ENCODE results near the gene BTBD6.
"Not testable (repeated sequence)": the region's sequence is repeated elsewhere in the genome, so short reads cannot be mapped to it uniquely, and the experiment has no call there.

Gene BTBD6

DNA sequence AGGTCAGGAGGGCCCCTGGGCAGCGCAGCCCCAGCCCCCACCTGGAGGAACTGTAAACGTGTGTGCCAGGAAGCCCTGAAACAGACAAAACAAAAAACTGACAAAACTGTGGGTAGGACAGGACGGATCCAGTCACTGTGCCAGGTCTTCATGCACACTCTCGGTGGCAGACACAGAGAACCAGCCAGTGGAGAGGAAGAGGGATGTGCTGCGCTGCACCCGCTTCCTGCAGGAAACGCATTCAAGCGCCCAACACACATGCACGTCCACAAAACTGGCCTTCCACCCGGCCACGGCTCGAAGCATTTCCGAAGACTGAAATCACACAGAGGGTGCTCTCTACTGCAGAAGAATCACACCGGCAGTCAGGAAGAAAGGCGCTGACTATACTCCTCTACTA is 35.6 kb downstream of the BTBD6 start:
- no peak for DNase-seq
- in situ Hi-C loops (cut with MboI; ENCODE audit: low pct_unique_long_range_greater_than_20kb, low sequenced_read_pairs): no loop called here

GRCh38 chr14:105285174-105285573 is 36.8 kb downstream of the BTBD6 start:
- DNase-seq: no peak
- in situ Hi-C loops (cut with MboI; ENCODE audit: low pct_unique_long_range_greater_than_20kb, low sequenced_read_pairs): no loop called here

GRCh38 chr14:105286759-105287144 is 38.4 kb downstream of the BTBD6 start:
- in situ Hi-C loops (cut with MboI; ENCODE audit: low pct_unique_long_range_greater_than_20kb, low sequenced_read_pairs): no loop called here

DNA sequence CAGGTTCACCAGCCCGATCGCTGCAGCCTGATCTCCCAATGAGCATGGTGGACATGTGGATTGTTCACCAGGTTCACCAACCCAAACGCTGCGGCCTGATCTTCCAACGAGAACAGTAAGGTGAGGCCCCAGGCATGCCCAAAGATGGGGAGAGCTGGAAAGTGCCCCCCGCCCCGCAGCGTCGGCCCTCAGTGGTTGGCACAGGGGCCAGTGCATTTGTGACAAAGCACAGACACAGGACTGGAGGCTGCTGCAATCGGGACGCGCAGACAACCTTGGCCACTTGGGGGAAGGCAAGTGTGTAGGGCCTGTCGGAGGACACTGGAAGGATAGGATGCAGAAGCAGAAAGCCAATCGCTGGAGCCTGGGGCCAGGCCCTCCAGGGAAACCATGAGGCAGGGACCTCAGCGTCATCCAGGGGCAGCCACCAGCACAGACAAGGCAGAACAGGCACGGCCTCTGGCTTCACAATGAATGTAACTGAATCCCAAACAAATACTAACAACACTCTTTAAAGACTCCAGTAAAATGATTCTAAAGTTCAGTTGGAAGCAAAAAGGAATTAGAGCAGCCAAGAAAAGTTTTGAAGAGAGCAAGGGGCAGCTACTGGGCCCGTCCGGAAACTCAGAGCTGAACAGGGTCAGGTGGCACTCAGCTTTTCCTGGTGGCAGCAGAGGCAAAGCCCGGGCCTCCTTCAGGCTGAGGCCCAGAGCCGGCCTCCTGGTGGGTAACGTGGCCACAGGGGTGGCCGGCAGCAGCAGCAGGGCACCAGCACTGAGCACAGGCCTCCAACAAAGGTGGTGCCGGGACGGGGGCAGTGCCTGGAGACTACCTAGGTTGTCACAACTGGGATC is 39.1 kb downstream of the BTBD6 start:
- DNase-seq: no peak
- in situ Hi-C loops (cut with MboI; ENCODE audit: low pct_unique_long_range_greater_than_20kb, low sequenced_read_pairs): no loop called here

More at GRCh38 chr14:105286759-105287144, 38.4 kb downstream of the BTBD6 start:
- no peak for DNase-seq

GRCh38 chr14:105288936-105289335 is 40.6 kb downstream of the BTBD6 start:
- in situ Hi-C loops (cut with MboI; ENCODE audit: low pct_unique_long_range_greater_than_20kb, low sequenced_read_pairs); DNase-seq: not testable (repeated sequence)

DNA sequence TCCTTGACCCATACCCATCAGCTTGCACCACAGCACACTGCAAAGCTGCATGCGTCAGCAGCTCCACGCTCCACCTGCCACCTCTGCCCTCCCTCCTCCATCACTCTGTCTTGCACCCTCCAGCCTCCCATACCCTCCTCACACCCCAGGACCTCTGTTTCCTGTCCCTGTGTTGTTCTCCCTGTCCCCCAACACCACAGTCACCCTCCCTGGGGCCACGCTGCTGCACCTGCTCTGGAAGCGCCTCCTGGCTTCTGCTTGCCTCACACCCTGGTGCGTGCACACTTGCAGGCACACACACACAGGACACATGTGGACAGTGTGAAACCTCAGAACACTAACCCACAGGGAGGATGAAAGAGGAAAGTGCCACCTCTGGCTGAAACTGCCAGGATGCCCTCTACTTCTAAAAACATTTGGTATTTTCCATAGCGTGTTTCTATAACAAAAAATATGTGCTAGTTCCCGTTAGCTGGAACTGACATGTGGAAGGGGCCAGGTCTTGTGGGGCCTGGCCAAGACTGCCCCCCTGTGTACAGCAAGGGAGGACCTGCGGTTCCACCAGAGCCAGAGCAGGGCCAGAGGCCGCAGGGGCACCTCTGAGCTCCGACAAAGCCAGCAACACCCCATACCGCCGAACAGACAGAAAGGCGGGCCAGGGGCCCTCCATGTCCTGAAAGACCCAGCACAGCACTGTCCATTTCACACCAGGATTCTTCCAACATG is 42.5 kb downstream of the BTBD6 start:
- DNase-seq: no peak

DNA sequence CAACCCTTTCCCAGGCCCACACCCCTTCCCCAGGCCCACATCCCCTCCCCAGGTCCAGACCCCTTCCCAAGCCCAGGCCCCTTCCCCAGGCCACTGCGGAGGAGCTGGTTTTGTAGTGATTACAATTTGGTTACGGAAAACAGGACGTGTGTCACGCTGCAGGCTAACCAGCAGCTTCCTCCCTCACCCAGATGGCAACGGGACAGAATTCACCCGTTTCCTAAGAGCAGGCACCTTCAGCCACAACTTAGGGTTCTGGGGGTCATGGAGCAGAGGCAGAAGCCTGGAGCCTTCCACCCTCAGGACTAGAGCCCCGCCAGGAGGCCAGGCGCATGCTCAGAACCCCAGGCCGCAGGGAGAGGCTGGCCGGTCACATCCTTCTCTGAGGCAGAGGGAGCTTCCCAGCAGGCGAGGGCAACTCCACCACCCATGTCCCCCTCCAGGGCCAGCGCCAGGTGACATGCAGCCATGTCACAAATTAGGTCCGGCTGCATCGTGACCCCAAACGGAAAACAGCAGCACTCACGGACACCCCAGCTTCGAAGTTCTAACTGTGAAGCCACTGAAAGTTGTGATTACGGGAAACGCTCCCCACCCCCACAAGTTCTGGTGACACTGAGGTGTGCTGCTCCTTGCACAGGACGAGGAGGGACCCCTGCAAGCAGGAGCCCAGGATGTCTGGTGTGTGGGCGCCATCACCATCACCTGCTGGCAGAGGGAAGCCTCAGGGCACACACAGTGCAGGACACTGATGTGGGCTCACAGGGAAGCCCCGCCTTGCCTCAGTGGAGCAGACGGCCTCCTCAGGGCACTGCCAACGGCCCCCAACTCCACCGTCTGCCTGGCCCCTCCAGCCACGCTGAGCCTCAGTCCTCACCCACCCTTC is 44.7 kb downstream of the BTBD6 start:
- no peak for DNase-seq
- in situ Hi-C loops (cut with MboI; ENCODE audit: low pct_unique_long_range_greater_than_20kb, low sequenced_read_pairs): no loop called here

More for the DNA sequence above, 42.5 kb downstream of the BTBD6 start:
- in situ Hi-C loops (cut with MboI; ENCODE audit: low pct_unique_long_range_greater_than_20kb, low sequenced_read_pairs): no loop called here

DNA sequence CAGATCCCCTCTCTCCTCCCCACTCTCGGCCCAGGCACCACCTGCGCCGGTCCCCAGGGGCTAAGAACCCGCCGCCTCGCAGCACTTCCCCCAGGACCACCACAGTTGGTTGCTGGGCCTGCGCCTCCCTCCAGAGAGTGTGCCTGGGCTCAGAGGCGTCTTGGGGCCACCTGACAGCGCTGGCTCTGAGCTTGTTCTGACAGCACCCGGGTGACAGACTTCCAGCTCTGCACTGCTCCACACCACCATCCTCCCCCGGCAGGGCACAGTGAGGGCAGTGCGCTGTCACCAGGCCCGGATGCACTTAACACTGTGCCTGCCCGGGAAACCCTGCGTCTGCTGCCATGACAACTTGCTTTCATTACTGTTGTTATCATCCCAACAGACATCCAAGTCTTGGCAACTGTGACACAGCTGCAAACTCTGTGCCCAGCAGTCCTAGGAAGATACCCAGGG is 45.8 kb downstream of the BTBD6 start:
- in situ Hi-C loops (cut with MboI; ENCODE audit: low pct_unique_long_range_greater_than_20kb, low sequenced_read_pairs): no loop called here
- peak; percentile 56 for DNase-seq

DNA sequence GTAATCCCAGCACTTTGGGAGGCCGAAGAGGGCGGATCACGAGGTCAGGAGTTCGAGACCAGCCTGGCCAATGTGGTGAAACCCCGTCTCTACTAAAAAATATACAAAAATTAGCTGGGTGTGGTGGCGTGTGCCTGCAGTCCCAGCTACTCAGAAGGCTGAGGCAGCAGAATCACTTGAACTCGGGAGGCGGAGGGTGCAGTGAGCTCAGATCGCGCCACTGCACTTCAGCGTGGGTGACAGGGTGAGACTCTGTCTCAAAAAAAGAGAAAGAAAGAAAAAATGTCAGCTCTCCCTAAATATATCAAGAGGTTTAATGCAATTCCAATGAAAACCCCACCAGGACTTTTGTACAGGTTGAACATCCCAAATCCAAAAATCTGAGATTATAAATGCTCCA is 49.0 kb downstream of the BTBD6 start:
- DNase-seq; in situ Hi-C loops (cut with MboI; ENCODE audit: low pct_unique_long_range_greater_than_20kb, low sequenced_read_pairs): not testable (repeated sequence)

DNA sequence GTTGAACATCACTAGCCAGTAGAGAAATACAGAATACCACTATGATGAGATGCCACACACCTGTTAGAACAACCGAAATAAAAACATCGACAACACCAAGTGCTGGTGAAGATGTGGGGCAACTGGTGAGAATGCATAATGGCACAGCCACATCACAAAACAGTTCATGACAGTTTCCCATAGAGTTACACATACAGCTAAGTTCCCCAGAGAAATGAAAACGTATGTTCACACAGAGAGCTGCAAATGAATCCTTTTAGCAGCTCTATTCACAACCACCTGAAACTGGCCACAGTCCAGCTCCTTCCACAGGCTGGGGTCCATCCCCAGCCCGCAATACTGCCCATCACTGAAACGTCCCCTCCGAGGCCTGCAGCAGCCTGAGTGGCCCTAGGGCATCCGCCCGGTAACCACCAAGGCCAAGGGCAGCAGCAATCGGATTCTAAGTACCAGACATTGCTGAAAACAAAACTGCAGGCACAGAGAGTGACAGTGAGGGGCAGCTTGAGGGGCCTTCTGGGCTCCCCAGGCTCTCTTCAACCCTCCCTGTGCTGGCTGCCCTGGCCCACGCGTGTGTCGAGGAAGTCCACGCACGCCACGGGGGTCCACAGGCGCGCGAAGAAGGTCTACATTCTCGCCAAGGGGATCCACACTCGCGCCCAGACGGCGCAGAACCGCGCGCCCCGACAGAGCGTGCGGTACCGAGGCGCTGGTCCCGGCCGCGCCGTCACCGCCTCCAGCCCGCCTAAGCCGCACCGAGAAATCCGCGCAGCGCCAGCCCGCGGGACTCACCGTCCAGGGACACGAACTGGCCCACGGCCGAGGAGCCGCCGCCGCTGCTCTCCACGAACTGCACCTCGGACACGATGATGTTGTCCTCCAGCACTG is 51.6 kb downstream of the BTBD6 start:
- no peak for DNase-seq
- in situ Hi-C loops (cut with MboI; ENCODE audit: low pct_unique_long_range_greater_than_20kb, low sequenced_read_pairs): no loop called here
